Activated CD4-positive, CD25-positive, alpha-beta regulatory T cell (primary cell): ENCODE results near the gene MFSD6.

Experiments used
- DNase-seq, 4 experiments: peaks; one replicate each; lab custom pipeline; 2025; lab: John Stamatoyannopoulos, UW

MFSD6 gene

DNA sequence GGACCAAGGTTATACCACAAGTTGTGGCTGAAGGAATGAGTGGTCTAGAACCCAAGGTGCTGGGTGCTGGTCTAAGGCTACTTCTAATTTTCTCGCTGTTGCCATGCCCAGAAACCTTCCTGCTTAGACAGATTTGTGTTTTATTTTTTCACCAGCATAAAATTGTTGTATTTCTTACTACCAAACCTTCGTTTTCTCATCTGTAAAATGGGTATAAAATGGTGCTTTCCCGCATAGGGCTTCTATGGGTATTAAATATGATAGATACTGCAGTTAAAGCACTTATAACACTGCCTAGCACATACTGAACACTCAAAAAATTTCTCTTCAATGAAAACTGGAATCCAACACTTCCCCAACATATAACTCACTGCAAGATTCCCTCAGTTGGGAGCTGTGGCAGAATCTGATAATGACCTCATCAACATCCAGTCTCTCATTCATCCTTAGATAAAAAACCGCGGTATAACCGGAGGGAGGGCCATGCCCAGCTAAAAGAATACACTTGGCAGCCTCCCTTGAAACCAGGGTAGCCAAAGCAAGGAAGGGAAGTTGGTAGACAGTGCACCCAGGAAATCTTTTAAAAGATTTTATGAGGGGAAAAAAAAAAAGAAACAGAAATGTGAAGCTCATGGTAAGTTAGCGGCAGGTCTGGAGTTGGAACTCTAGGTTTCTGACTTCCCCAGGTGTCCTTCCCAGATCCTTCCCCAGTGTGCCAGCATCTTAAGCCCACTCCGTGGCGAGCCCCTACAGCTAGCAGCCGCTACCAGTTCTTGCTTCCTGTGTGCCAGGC, 125.2 kb downstream of the MFSD6 start:
- no peak for DNase-seq

GRCh38 chr2:190533968-190534309, 125.8 kb downstream of the MFSD6 start:
- peak in 3 of 4 experiments; percentile 19 to 32 (median 26) for DNase-seq

- peak; percentile 52 to 77 (median 68) for DNase-seq
These were observed 126.4 kb downstream of the MFSD6 start, which contains the start of gene NEMP2 for GRCh38 chr2:190534310-190535120. Gene NEMP2, minus strand, starts transcription at chr2:190534722. Its CDS starts 67 bp downstream, at chr2:190534655.

GRCh38 chr2:190535121-190535439, 126.9 kb downstream of the MFSD6 start:
- no peak for DNase-seq

DNA sequence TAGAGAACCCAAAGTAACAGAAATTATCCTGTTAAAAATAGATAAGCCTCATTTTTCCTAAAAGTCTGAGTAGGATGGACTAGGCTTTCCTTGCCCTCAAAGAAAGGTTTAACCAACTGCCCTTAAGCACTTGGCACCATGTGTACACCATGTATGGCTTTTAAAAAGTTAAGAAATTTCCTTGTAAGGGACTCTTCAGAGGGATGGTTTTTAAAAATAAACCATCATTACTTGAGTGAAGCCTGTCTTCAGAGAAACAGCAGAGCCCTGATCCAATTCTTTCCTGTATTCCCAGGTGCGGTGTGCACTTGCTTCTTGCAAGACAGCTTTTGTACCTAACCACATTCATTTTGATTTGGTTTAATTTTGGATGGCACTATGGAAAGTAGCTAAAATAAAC, 127.4 kb downstream of the MFSD6 start:
- no peak for DNase-seq

GRCh38 chr2:190537765-190538164, 129.6 kb downstream of the MFSD6 start:
- DNase-seq: no peak

DNA sequence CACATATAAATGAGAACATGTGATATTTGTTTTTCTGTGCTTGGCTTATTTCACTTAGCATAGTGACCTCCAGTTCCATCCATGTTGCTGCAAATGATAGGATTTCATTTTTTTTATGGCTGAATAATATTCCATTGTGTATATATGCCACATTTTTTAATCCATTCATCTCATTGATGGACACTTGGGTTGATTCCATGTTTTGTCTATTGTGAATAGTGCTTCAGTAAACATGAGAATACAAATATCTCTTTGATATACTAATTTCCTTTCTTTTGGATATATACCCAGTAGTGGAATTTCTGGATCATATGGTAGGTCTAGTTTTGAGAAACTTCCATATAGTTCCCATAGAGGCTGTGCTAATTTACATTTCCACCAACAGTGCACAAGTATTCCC, 130.0 kb downstream of the MFSD6 start:
- DNase-seq: no peak

DNA sequence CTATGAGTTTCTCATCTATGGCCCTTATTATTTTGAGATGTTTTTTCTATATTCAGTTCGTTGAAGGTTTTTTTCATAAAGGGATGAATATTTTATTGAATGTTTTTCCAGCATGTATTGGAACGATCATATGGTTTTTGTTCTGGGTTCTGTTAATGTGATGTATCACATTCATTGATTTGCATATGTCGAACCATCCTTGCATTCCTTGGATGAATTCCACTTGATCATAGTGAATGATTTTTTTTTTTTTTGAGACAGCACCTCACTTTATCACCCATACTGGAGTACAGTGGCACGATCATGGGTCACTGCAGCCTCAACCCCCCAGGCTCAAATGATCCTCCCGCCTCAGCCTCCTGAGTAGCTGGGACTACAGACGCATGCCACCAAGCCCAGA, 131.9 kb downstream of the MFSD6 start:
- no peak for DNase-seq

GRCh38 chr2:190545093-190545492, 136.9 kb downstream of the MFSD6 start:
- DNase-seq: no peak

- no peak for DNase-seq
These were observed 137.6 kb downstream of the MFSD6 start for GRCh38 chr2:190545555-190546385.

DNA sequence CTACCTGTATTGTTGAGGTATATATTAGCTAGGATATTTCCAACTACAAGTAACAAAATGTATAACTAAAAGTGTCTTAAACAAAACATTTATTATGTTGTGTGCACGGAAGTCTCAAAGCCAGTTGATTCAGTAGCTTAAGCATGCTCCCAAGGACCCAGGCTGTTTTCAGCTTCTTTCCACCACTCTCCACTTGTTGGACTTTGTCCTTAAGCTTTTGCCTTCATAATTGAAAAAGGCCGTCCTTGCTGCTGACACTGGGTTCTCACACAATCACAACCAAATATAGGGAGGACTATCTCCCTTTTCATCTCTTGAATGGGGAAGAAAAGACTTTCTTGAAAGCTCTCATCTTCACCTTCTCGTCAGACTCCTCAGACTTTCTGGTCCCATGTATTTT, 138.6 kb downstream of the MFSD6 start:
- DNase-seq: no peak

DNA sequence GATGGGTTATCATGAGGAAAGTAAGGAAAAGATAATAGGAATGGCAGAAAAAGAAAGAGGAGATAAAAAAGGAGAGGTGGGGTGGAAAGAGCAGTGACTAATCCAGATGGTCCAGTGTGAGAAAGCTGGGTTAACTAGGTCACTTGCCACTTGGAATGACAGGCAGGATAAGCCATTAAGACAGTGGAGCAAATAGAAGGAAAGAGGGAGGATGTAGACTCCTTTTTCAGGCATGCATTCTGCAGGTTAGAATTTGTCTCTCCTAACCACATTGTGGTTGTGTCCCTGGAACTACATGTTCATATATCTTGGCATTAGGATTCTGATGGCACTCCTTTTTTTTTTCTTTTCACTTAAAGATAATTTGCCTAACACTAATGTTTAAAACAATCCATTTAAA, 139.7 kb downstream of the MFSD6 start:
- DNase-seq: no peak

DNA sequence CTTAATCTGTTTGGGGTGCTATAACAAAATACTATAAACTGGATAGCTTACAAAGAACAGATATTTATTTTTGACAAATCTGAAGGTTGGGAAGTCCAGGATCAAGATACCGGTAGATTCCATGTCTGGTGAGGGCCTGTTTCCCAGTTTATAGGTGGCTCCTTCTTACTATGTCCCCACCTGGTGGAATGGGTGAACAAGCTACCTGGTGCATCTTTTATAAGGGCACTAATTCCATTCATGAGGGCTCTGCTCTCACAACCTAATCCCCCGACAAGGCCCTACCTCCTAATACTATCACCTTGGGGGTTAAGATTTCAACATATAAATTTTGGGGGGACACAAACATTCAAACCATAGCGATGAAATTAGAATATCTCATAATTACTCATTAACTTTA, 142.0 kb downstream of the MFSD6 start:
- DNase-seq: no peak
